ENCODE data around the gene HNRNPA2B1. TPM values are rescaled to one million over a fixed set of nuclear protein-coding genes. Genes with fewer than 3 reads are reported as not detected.

HNRNPA2B1 gene
- total and polyA plus RNA-seq, 2 of the 8 experiments (the other 6 are each of a cell fraction or from before 2014, with no cell fraction given) = 276 to 1,255 TPM

GRCh38 chr7:26140380-26140779 lies 60.2 kb downstream of the HNRNPA2B1 start:
- Histone ChIP-seq H3K79me2 (ENCODE audit: control insufficient read depth in 1 of 2, insufficient read depth in 2 of 2, low read length in 2 of 2) (no peaks in the 10 kb centered on the region), H4K91ac (replicated peaks; ENCODE audit: insufficient read length, low read length) (no peak overlapping the region), H3K9me3 (ENCODE audit: insufficient read depth in 2 of 2, low read depth in 1 of 2, low read length in 1 of 2) (no peaks in the 10 kb centered on the region), H3K27ac (ENCODE audit: low read depth, low read length) (no peak overlapping the region), H2BK15ac (ENCODE audit: low read length) (no peak overlapping the region), H2AK5ac (ENCODE audit: low read depth, low read length) (no peak overlapping the region), H3K23ac (ENCODE audit: insufficient read length) (no peak overlapping the region), H3K4ac (replicated peaks; ENCODE audit: insufficient read length, low read depth, low read length) (no peak overlapping the region), H3K23me2 (ENCODE audit: low read depth, low read length) (no peaks in the 10 kb centered on the region), H3K36me3 (ENCODE audit: control insufficient read depth in 2 of 4, insufficient read depth in 4 of 4, low read length in 3 of 4) (no peaks in the 10 kb centered on the region), H4K20me1 (replicated peaks in 1 of 2; ENCODE audit: control insufficient read depth in 1 of 2, insufficient read depth in 2 of 2, low read length in 2 of 2) (no peaks in the 10 kb centered on the region), H3K9ac (replicated peaks in 1 of 4; ENCODE audit: extremely low read depth in 1 of 4, low read depth in 3 of 4, low read length in 3 of 4) (no peak overlapping the region), H2BK5ac (ENCODE audit: low read depth, low read length) (no peak overlapping the region), H4K5ac (ENCODE audit: insufficient read length, low read depth, low read length) (no peak overlapping the region), H2BK12ac (ENCODE audit: low read depth, low read length) (no peak overlapping the region), H3K18ac (ENCODE audit: extremely low read depth, low read length) (no peak overlapping the region), H2BK120ac (replicated peaks; ENCODE audit: low read depth, low read length) (no peak overlapping the region), H3K4me3 (ENCODE audit: extremely low read depth in 1 of 4, insufficient read depth in 2 of 4, low read depth in 3 of 4, low read length in 4 of 4) (no peak overlapping the region), H3K4me2 (ENCODE audit: insufficient read depth in 1 of 2, low read depth in 2 of 2, low read length in 2 of 2) (no peak overlapping the region), H2BK20ac (ENCODE audit: low read length) (no peak overlapping the region), H4K8ac (ENCODE audit: extremely low read depth, insufficient read depth, low read length) (no peak overlapping the region), H3K79me1 (ENCODE audit: low read depth, low read length) (no peaks in the 10 kb centered on the region), H3K4me1 (replicated peaks in 1 of 4; ENCODE audit: control insufficient read depth in 3 of 4, insufficient read depth in 4 of 4, low read length in 3 of 4) (no peaks in the 10 kb centered on the region), H3K27me3 (replicated peaks in 1 of 4; ENCODE audit: control insufficient read depth in 3 of 4, extremely low read depth in 1 of 4, insufficient read depth in 3 of 4, low read length in 3 of 4) (no peaks in the 10 kb centered on the region), H3K14ac (ENCODE audit: insufficient read length) (no peak overlapping the region), H2AFZ (ENCODE audit: low read length) (no peak overlapping the region), H3K56ac (replicated peaks; ENCODE audit: insufficient read length, low read depth, low read length) (no peak overlapping the region)
- CTCF ChIA-PET (ENCODE audit: partially characterized antibody) = interaction anchor here (0.6 to 0.9 kb wide), 2 partner anchors 50 to 82 kb away, joined by 3 read pairs; no protein-coding TSS in a partner anchor
- 86% methylated on average over 1 of the region's 1 CpG; no CpG with 5 or more reads in 1 of the 2 experiments for WGBS, 2 experiments (ENCODE audit: extremely low coverage in 1 of 2, insufficient coverage in 1 of 2, insufficient read length in 1 of 2, insufficient replicate concordance in 2 of 2, low coverage in 1 of 2, low lambda C conversion rate in 2 of 2, missing lambda C conversion rate in 1 of 2)
- POLR2A ChIA-PET (ENCODE audit: partially characterized antibody) = interaction anchor here (1.0 kb wide), 1 partner anchor 11 kb away, joined by 4 read pairs; no protein-coding TSS in a partner anchor
- no peak for TF ChIP-seq SUZ12 (IDR thresholded peaks at IDR 0.05; ENCODE audit: low read length)
- no peak for TF ChIP-seq KDM5A (IDR thresholded peaks at IDR 0.05; ENCODE audit: low read length)
- no peak for TF ChIP-seq MAFK (IDR thresholded peaks at IDR 0.05; ENCODE audit: low read depth, low read length)
- no peak for TF ChIP-seq GTF2F1 (IDR thresholded peaks at IDR 0.05; ENCODE audit: borderline replicate concordance, low read depth, low read length)
- no peak for TF ChIP-seq SIRT6 (IDR thresholded peaks at IDR 0.05; ENCODE audit: low read length)
- no peak for TF ChIP-seq SIN3A (conservative IDR thresholded peaks at IDR 0.05 in 1 of 2, IDR thresholded peaks at IDR 0.05 in 1 of 2; ENCODE audit: low read depth in 1 of 2, low read length in 2 of 2)
- no peak for TF ChIP-seq E2F6 (IDR thresholded peaks at IDR 0.05)
- TF ChIP-seq GABPA (IDR thresholded peaks at IDR 0.05; ENCODE audit: borderline replicate concordance, insufficient read depth, low read length) = no peak
- DNase-seq (ENCODE audit: low read depth in 1 of 2, low spot score in 2 of 2) (no peak), FAIRE-seq (no peak)

All from H1 (cell line).